NCI-H82 treated with DMSO at 0.1 percent for 48 hours (cell line): ENCODE results near the gene UCKL1.
A peak's percentile ranks its signal among the peaks of the same experiment; 100 is the strongest.
"Not testable (repeated sequence)": the region's sequence is repeated elsewhere in the genome, so short reads cannot be mapped to it uniquely, and the experiment has no call there.

ENCODE experiments used
- DNase-seq: peaks from one replicate; lab custom pipeline; 2025; ENCODE audit not compliant: unreplicated experiment; lab: John Stamatoyannopoulos, UW

UCKL1 gene

DNA sequence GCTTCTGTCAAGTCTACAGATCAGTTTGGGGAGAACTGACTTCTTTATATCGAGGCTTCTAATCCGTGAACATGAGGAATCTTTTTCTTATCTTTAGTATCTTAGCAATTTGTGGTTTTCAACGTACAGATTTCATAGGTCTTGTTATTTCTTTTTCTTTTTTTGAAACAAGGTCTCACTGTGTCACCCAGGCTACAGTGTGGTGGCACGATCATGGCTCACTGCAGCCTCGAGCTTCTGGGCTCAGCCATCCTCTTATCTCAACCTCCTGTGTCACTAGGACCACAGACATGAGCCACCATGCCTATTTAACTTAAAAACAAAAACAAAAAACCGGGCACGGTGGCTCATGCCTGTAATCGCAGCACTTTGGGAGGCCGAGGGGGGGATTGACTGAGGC is 32.0 kb downstream of the UCKL1 start:
- DNase-seq = no peak

DNA sequence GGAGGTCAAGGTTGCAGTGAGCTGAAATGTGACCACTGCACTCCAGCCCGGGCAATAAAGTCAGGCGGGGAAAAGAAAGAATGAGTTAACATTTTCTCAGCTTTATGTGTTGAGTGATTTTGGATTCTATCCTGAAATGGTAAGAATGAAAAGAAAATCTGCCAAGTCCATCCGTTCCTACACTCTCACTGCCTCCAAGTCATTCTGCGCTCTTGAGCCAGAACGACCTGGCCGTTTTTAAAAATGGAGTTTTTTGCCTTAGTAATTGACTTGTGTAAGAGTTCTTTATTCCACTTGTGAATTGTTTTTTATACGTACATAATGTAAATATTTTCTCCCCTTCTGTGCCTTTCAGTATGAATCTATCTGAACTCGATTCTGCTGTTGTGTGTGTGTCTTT is 32.6 kb downstream of the UCKL1 start:
- no peak for DNase-seq

- no peak for DNase-seq
Measured at GRCh38 chr20:63920226-63920625, 36.0 kb downstream of the UCKL1 start.

- DNase-seq = no peak
Measured at GRCh38 chr20:63919130-63919529, 37.1 kb downstream of the UCKL1 start.

DNA sequence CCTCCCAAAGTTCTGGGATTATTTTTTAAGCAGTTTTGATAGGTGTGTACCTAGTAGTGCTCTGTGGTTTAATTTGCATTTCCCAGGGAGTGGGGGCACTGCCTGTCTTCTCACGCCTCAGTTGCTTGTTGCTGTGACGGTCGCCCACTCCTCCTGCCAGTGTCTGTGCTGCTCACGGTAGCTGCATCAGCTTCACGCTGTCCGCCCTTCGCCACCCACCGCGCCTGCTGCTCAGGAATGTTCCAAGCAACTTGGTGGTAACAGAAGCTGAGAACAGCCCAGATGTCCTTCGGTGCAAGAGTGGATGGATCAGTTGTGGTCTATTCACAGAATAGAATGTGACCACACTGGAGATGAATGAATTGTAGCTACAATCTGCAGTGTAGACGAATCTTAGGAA is 38.4 kb downstream of the UCKL1 start:
- DNase-seq = no peak

- not testable (repeated sequence) for DNase-seq
Measured at GRCh38 chr20:63916371-63916939, 39.8 kb downstream of the UCKL1 start.

- no peak for DNase-seq
Measured at GRCh38 chr20:63915471-63915870, 40.7 kb downstream of the UCKL1 start.

- no peak for DNase-seq
Measured at GRCh38 chr20:63913768-63914167, 42.4 kb downstream of the UCKL1 start.

- DNase-seq = no peak
Measured at GRCh38 chr20:63911176-63911575, 45.0 kb downstream of the UCKL1 start.

DNA sequence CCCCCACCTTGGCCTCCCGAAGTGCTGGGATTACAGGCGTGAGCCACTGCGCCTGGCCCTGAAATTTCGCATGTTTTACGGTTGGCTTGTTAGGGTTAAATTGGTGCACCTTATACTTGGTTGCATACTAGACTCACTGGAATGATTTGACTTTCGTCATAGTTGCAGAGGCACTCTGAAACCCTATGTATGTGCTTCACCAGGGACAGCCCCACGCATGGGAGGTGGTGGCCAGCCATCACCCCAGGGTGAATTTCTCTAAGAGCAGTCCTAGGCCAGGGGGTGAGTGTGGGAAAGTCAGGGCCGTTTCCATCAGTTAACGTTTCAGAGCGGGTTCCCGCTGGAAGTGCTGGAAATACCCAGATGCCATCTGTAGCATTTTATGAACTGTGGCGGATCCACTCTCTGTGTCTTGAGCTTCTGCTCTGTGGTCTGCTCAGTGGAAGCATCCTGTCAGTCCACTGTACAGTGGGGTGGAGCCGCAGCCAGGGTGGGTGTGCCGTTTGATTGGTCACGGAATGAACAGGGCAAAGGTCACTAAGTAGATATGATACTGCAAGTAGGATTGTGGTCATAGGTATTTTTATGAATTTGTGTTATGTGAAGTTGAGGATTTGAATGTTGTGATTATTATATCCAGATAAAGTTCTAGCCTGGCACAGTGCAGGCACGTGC is 48.1 kb downstream of the UCKL1 start:
- no peak for DNase-seq

DNA sequence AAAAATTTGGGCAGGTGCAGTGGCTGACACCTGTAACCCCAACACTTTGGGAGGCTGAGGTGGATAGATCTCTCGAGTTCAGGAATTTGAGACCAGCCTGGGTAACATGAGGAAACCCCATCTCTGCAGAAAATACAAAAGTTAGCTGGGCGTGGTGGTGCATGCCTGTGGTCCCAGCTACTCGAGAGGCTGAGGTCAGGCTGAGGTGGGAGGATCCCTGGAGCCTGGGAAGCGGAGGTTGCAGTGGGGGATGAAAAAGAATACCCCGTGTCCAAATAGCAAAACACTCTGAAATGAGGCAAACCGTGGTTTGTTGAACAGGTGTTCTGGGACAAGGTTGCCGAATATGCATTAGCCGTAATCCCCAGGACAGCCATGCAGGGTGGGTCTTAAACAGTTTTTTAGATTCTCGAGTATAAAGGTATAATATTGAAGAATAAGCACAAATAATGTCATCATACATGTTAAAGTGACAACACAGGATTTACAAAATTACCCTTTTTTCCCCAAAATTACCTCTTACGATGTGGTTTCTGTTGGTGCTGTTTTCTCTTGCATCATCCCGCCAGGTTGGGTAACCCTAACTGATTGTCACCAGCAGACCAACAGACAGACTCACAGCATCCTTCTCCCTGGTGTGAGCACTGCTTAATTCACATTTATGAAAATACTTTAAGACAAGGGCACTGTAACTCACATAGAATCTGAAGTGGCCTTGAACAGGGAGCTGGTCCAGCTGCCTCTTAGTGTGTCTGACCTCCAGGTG is 52.2 kb downstream of the UCKL1 start:
- no peak for DNase-seq

DNA sequence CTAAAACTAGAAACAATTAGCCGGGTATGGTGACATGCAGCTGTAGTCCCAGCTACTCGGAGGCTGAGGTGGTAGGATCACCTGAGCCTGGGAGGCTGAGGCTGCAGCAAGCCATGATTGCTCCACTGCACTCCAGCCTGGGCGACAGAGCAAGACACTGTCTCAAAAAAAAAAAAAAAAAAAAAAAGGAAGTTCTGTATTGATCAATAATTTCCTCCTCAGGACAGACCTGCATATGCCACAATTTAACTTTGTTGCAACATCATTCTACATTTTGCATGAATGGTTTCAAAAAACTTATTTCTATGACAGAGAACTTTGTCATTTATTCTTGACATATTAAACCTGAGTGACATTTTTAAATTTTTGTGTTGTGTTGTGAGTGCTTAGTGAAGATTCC is 55.8 kb downstream of the UCKL1 start:
- DNase-seq = no peak

- peak; percentile 84 for DNase-seq
Measured at GRCh38 chr20:63898882-63899558, 57.2 kb downstream of the UCKL1 start.

- no peak for DNase-seq
Measured at GRCh38 chr20:63897978-63898561, 58.1 kb downstream of the UCKL1 start.

GRCh38 chr20:63896264-63897105 is 59.7 kb downstream of the UCKL1 start:
- no peak for DNase-seq

GRCh38 chr20:63895952-63896263 is 60.3 kb downstream of the UCKL1 start:
- DNase-seq = no peak

DNA sequence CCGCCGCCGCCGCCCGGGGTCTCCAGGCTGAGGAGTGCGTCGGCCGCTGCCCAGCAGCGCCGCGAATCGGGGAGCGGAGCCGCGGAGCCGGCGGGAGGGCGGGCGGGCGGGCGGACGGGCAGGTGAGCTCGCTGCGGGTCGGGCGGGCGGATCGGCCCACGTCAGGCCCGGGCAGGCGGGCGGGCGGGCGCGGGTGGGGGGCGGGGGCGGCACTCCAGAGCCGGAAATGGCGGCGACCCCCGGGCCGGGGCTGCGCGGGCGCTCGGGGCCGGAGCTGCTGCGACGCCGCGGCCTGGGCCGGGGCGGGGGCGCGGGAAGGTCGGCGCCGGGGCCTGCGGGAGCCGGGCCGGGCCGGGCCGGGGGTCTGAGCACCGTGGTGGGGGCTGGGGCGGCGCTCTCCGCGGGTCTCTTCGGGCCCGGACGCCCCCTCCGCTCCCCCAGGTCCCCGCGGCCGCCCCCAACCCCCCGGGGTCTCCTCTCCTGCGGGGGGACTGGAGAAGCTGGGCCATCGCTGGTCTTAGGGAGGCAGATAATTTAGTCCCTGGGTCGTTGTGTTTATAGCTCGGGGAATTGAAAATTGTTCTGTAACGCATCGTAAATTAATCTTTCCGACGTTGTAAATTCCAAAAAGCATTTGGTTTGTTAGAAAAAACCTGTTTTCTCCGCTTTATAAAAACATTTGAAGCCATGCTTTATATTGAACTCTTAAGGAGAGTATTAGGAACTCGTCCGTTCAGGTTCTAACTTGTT is 60.8 kb downstream of the UCKL1 start:
- DNase-seq = no peak

DNA sequence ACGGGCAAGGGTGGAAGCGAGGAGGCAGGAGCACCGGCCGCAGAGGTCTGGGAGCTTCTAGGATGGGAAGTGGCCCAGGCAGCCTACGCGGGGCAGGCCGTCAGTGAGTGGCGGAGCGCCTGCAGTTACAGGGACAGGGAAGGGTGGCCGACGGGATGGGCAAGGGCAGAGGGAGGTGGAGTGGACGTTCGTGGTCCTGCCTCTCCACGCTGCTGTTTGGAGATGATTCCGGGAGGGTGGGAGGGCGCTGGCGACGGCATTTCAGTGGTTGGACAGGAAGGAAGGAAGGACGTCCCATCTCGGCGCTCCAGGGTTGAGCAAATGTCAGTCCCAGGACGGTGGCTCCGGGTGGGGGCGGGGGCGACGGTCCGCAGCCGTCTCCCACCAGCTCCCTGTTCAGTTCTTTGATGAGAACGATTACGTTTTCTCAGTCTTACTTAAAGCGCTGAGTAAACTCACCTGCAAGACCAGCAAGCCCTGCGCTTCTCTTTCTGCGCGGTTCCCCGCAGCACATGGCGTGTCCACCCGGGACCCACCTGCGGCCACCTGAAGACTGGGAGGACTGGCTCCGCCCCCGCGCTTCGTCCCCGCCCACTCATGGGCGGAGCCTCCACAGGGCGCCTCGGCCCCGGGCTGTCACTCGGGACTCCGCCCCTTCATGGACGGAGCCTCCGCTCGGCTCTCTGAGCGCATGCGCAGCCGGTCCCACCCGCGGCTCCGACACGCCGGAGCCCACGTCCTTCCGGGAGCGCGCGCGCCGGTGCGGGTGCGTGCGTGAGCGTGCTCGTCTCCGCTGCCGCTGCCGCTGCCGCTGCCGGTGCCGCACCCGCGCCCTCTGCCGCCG is 61.6 kb downstream of the UCKL1 start, which contains the start of gene DNAJC5:
TSS of gene DNAJC5 (plus strand) at position 769 of the 844 bp plus-strand sequence. CDS start 33,220 bp downstream, outside the sequence.
- DNase-seq = peak; percentile 62

GRCh38 chr20:63893999-63894357 is 62.2 kb downstream of the UCKL1 start:
- no peak for DNase-seq
